Liver (tissue), 9 donors: ENCODE results near the gene TMEM129. TPM values are rescaled to one million over a fixed set of nuclear protein-coding genes. Genes with fewer than 3 reads are reported as not detected.
A peak's percentile ranks its signal among the peaks of the same experiment; 100 is the strongest.

ENCODE experiments used
- DNase-seq: peaks from one replicate; pipeline ENCODE4 v3.0.0-alpha.2; 2017; ENCODE audit warnings: low spot score
- H3K27ac ChIP-seq, 2 donors: one replicate each; pipeline ENCODE4 v1.7.0; 2013; ENCODE audit warnings: inconsistent platforms in 2 of 2, low read length in 2 of 2, control low read depth in 1 of 2, low read depth in 1 of 2, mild to moderate bottlenecking in 1 of 2
- H3K27me3 ChIP-seq, 4 donors: one replicate each; pipeline versions ENCODE4 v1.6.1 to v1.7.0; 2013; ENCODE audit warnings: low read length in 3 of 4, inconsistent platforms in 1 of 4, mild to moderate bottlenecking in 1 of 4, moderate library complexity in 1 of 4; ENCODE audit not compliant: control insufficient read depth in 4 of 4, insufficient read depth in 4 of 4
- H3K36me3 ChIP-seq, 4 donors: one replicate each; pipeline versions ENCODE4 v1.6.1 to v1.7.0; 2013; ENCODE audit warnings: low read length in 3 of 4, mild to moderate bottlenecking in 3 of 4, low read depth in 1 of 4, moderate library complexity in 1 of 4; ENCODE audit not compliant: control insufficient read depth in 4 of 4, insufficient read depth in 3 of 4
- H3K4me1 ChIP-seq, 4 donors: one replicate each; pipeline versions ENCODE4 v1.6.1 to v1.7.0; 2013; ENCODE audit warnings: low read length in 3 of 4, mild to moderate bottlenecking in 3 of 4, moderate library complexity in 1 of 4; ENCODE audit not compliant: control insufficient read depth in 4 of 4, insufficient read depth in 4 of 4
- H3K4me3 ChIP-seq, 3 donors: one replicate each; pipeline versions ENCODE4 v1.6.1 to v1.7.0; 2013; ENCODE audit warnings: low read length in 3 of 3, control low read depth in 1 of 3, low read depth in 1 of 3, mild to moderate bottlenecking in 1 of 3
- H3K9ac ChIP-seq, 2 donors: one replicate each; pipeline ENCODE4 v1.7.0; 2013; ENCODE audit warnings: low read length in 2 of 2, mild to moderate bottlenecking in 2 of 2, moderate library complexity in 2 of 2, control low read depth in 1 of 2, low read depth in 1 of 2
- H3K9me3 ChIP-seq, 4 donors: one replicate each; pipeline versions ENCODE4 v1.6.1 to v1.7.0; 2013; ENCODE audit warnings: low read length in 3 of 4; ENCODE audit not compliant: control insufficient read depth in 4 of 4
- EGR1 ChIP-seq, 2 donors: IDR thresholded peaks; 2 replicates each; pipeline ENCODE4 v1.6.1; 2016 to 2018; ENCODE audit warnings: antibody characterized with exemption in 2 of 2, low read depth in 2 of 2
- FOXA1 ChIP-seq: IDR thresholded peaks from 2 replicates; pipeline ENCODE4 v1.6.1; 2016; ENCODE audit warnings: antibody characterized with exemption
- FOXA2 ChIP-seq: IDR thresholded peaks from 2 replicates; pipeline ENCODE4 v1.6.1; 2016; ENCODE audit warnings: antibody characterized with exemption
- GABPA ChIP-seq, 2 donors: IDR thresholded peaks in 1 of 2; conservative IDR thresholded peaks in 1 of 2; 2 replicates each; pipeline ENCODE4 v1.6.1; 2016; ENCODE audit warnings: antibody characterized with exemption in 2 of 2, mild to moderate bottlenecking in 1 of 2, moderate library complexity in 1 of 2
- HNF4G ChIP-seq: IDR thresholded peaks from 2 replicates; pipeline ENCODE4 v1.6.1; 2016; ENCODE audit warnings: antibody characterized with exemption
- JUND ChIP-seq, 2 donors: IDR thresholded peaks; 2 replicates each; pipeline ENCODE4 v1.6.1; 2016; ENCODE audit warnings: antibody characterized with exemption in 2 of 2
- NR2F2 ChIP-seq: IDR thresholded peaks from 2 replicates; pipeline ENCODE4 v1.6.1; 2016; ENCODE audit warnings: antibody characterized with exemption
- RAD21 ChIP-seq, 2 donors: IDR thresholded peaks; 2 replicates each; pipeline ENCODE4 v1.6.1; 2016; ENCODE audit warnings: antibody characterized with exemption in 2 of 2, mild to moderate bottlenecking in 2 of 2
- RXRA ChIP-seq, 2 donors: IDR thresholded peaks; 2 replicates each; pipeline ENCODE4 v1.6.1; 2017 to 2018; ENCODE audit warnings: antibody characterized with exemption in 2 of 2, mild to moderate bottlenecking in 1 of 2
- SP1 ChIP-seq: IDR thresholded peaks from 2 replicates; pipeline ENCODE4 v1.6.1; 2018; ENCODE audit warnings: antibody characterized with exemption, mild to moderate bottlenecking
- TAF1 ChIP-seq: conservative IDR thresholded peaks from 2 replicates; pipeline ENCODE4 v1.6.1; 2016; ENCODE audit warnings: antibody characterized with exemption, mild to moderate bottlenecking
- WGBS: extraction: QIAGEN DNeasy Blood & Tissue Kit; methylation state at CpG from one replicate; pipeline ENCODE4 v1.1.7; 2013; 5-methylcytosine and 5-hydroxymethylcytosine counted together
- polyA plus RNA-seq, 2 donors: library from polyadenylated mRNA; stranded (reverse) in 1 of 2; unstranded in 1 of 2; fragments of 200-250 nt in 1 of 2; fragments of >200 nt in 1 of 2; fragmentation: Nextera tagmentation in 1 of 2; extraction: Ambion mirVana in 1 of 2; gene quantifications; one replicate each; pipeline versions ENCODE4 v1.2.1 to v1.2.3, GENCODE V29; 2013 to 2015
- total RNA-seq, 2 donors: library from RNA; depleted of rRNA; stranded (reverse); fragments of >200 nt; gene quantifications; one replicate each; pipeline ENCODE4 v1.2.3, GENCODE V29; 2014
- TF ChIP-seq, protein P1 (sequence below): fragments of 150-350 bp; IDR thresholded peaks from 2 replicates; pipeline ENCODE4 v1.5.1; 2017; ENCODE audit warnings: improper control_type of control experiment, low read depth, low read length; ENCODE audit not compliant: missing input control
- TF ChIP-seq, protein P2 (sequence below): IDR thresholded peaks from 2 replicates; pipeline ENCODE4 v1.6.1; 2016; ENCODE audit warnings: antibody characterized with exemption
- TF ChIP-seq, protein P3 (sequence below): IDR thresholded peaks from 2 replicates; pipeline ENCODE4 v1.6.1; 2016; ENCODE audit warnings: antibody characterized with exemption
- TF ChIP-seq, protein P4 (sequence below): IDR thresholded peaks from 2 replicates; pipeline ENCODE4 v1.6.1; 2016; ENCODE audit warnings: antibody characterized with exemption, mild to moderate bottlenecking
- donor health status: healthy.
- donor health status: healthy.
- donor health status: healthy.
- donor health status: healthy.
- donor health status: healthy.

The TMEM129 gene
- total and polyA plus RNA-seq, 4 donors = 12.2 to 37.0 (median 21.8) TPM

GRCh38 chr4:1746265-1746691, 25.2 kb upstream of the TMEM129 start:
- Histone ChIP-seq H3K9me3 (no peaks in the 10 kb centered on the region), H3K9ac (no peak overlapping the region), H3K4me3 (no peak overlapping the region), H3K4me1 (peaks cover 11 to 30% (median 19%) of the 10 kb centered on the region in 4 donors), H3K36me3 (no peaks in the 10 kb centered on the region), H3K27me3 (no peaks in the 10 kb centered on the region), H3K27ac (peak overlapping the region in 1 of 2 donors; percentile 71)
- 60% methylated on average over 17 of the region's 17 CpGs for WGBS
- TF ChIP-seq, protein P1, sequence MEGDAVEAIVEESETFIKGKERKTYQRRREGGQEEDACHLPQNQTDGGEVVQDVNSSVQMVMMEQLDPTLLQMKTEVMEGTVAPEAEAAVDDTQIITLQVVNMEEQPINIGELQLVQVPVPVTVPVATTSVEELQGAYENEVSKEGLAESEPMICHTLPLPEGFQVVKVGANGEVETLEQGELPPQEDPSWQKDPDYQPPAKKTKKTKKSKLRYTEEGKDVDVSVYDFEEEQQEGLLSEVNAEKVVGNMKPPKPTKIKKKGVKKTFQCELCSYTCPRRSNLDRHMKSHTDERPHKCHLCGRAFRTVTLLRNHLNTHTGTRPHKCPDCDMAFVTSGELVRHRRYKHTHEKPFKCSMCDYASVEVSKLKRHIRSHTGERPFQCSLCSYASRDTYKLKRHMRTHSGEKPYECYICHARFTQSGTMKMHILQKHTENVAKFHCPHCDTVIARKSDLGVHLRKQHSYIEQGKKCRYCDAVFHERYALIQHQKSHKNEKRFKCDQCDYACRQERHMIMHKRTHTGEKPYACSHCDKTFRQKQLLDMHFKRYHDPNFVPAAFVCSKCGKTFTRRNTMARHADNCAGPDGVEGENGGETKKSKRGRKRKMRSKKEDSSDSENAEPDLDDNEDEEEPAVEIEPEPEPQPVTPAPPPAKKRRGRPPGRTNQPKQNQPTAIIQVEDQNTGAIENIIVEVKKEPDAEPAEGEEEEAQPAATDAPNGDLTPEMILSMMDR = peak; percentile 47
- TF ChIP-seq TAF1 (no peak), SP1 (no peak), HNF4G (no peak), RXRA (IDR thresholded peaks at IDR 0.05) (no peak), FOXA1 (no peak), RAD21 (IDR thresholded peaks at IDR 0.05) (peak in 1 of 2 donors; percentile 80)
- TF ChIP-seq, protein P2, sequence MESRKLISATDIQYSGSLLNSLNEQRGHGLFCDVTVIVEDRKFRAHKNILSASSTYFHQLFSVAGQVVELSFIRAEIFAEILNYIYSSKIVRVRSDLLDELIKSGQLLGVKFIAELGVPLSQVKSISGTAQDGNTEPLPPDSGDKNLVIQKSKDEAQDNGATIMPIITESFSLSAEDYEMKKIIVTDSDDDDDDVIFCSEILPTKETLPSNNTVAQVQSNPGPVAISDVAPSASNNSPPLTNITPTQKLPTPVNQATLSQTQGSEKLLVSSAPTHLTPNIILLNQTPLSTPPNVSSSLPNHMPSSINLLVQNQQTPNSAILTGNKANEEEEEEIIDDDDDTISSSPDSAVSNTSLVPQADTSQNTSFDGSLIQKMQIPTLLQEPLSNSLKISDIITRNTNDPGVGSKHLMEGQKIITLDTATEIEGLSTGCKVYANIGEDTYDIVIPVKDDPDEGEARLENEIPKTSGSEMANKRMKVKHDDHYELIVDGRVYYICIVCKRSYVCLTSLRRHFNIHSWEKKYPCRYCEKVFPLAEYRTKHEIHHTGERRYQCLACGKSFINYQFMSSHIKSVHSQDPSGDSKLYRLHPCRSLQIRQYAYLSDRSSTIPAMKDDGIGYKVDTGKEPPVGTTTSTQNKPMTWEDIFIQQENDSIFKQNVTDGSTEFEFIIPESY = no peak
- peak; percentile 87 for DNase-seq

DNA sequence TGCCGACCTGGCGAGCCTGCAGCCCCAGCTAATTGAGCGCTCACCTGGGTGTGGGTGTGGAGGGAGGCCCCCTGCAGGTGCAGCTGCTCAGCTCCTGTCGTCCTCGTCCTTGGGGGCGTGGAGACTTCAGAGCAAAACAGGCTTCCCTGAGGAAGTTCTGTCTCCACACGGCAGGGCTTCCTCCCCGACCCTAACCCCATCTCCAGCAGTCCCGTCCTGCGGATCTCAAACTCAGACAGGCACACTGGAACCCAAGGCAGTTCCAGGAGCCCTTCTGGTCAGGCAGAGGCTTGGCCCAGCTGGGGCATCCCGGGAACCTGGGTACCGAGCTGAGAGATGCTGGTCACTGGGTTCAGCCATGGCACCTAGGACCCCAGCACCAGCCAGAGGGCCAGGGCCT, 24.6 kb upstream of the TMEM129 start:
- TF ChIP-seq, protein P3, sequence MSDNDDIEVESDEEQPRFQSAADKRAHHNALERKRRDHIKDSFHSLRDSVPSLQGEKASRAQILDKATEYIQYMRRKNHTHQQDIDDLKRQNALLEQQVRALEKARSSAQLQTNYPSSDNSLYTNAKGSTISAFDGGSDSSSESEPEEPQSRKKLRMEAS = no peak
- TF ChIP-seq SP1 = no peak
- Histone ChIP-seq H3K27me3 (no peaks in the 10 kb centered on the region), H3K4me3 (no peak overlapping the region), H3K4me1 (peaks cover 11 to 30% (median 19%) of the 10 kb centered on the region in 4 donors), H3K27ac (peak overlapping the region; percentile 71 to 72), H3K9ac (no peak overlapping the region), H3K36me3 (peaks cover 0 to 2% (median 0%) of the 10 kb centered on the region in 4 donors), H3K9me3 (no peaks in the 10 kb centered on the region)
- WGBS = 90% methylated on average over 12 of the region's 12 CpGs
- no peak for DNase-seq

DNA sequence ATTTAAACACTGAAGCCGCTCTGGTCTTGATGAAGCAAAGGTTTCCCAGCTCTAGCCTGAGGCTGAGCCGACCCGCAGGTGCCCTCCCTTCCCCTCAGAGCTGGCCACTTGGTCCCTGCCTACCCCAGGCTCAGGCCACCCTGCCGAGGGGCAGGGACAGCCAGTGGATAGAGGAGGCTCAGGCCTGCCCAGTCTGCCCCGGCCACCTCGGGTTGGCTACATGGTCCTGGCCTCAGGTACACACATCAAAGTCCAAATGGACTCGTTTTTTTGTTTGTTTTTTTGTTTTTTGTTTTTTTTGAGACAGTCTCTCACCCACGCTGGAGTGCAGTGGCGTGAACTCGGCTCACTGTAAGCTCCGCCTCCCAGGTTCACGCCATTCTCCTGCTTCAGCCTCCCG, 24.0 kb upstream of the TMEM129 start:
- Histone ChIP-seq H3K27me3 (no peaks in the 10 kb centered on the region), H3K4me3 (no peak overlapping the region), H3K9me3 (no peaks in the 10 kb centered on the region), H3K36me3 (peaks cover 0 to 2% (median 0%) of the 10 kb centered on the region in 4 donors), H3K27ac (peak overlapping the region; percentile 71 to 72), H3K9ac (peak overlapping the region in 1 of 2 donors; percentile 58), H3K4me1 (peaks cover 11 to 30% (median 19%) of the 10 kb centered on the region in 4 donors)
- no peak for DNase-seq
- WGBS = 38% methylated on average over 13 of the region's 13 CpGs
- TF ChIP-seq FOXA2 (peak; percentile 30), EGR1 (IDR thresholded peaks at IDR 0.05; ENCODE audit: low read depth in 2 of 2) (peak in 1 of 2 donors; percentile 63), GABPA (IDR thresholded peaks at IDR 0.05 in 1 of 2, conservative IDR thresholded peaks at IDR 0.05 in 1 of 2) (no peak), NR2F2 (no peak), HNF4G (peak; percentile 86), JUND (IDR thresholded peaks at IDR 0.05) (no peak), SP1 (peak; percentile 92)
- TF ChIP-seq, protein P2 = no peak
- TF ChIP-seq, protein P4, sequence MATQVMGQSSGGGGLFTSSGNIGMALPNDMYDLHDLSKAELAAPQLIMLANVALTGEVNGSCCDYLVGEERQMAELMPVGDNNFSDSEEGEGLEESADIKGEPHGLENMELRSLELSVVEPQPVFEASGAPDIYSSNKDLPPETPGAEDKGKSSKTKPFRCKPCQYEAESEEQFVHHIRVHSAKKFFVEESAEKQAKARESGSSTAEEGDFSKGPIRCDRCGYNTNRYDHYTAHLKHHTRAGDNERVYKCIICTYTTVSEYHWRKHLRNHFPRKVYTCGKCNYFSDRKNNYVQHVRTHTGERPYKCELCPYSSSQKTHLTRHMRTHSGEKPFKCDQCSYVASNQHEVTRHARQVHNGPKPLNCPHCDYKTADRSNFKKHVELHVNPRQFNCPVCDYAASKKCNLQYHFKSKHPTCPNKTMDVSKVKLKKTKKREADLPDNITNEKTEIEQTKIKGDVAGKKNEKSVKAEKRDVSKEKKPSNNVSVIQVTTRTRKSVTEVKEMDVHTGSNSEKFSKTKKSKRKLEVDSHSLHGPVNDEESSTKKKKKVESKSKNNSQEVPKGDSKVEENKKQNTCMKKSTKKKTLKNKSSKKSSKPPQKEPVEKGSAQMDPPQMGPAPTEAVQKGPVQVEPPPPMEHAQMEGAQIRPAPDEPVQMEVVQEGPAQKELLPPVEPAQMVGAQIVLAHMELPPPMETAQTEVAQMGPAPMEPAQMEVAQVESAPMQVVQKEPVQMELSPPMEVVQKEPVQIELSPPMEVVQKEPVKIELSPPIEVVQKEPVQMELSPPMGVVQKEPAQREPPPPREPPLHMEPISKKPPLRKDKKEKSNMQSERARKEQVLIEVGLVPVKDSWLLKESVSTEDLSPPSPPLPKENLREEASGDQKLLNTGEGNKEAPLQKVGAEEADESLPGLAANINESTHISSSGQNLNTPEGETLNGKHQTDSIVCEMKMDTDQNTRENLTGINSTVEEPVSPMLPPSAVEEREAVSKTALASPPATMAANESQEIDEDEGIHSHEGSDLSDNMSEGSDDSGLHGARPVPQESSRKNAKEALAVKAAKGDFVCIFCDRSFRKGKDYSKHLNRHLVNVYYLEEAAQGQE = peak; percentile 85
- TF ChIP-seq, protein P1 = no peak
